ENCODE measurements around the gene CPZ. TPM values are rescaled to one million over a fixed set of nuclear protein-coding genes. Genes with fewer than 3 reads are reported as not detected.

Gene CPZ
- polyA plus RNA-seq, 1 donor (not counting 4 experiments of a cell fraction or from before 2014, with no cell fraction given) = not detected

- FAIRE-seq (no peak), DNase-seq (ENCODE audit: low read depth, low spot score) (no peak)
- Histone ChIP-seq H2AFZ (ENCODE audit: control insufficient read depth, low read length) (no peak within 1 kb of the TSS), H3K36me3 (ENCODE audit: control insufficient read depth in 2 of 2, extremely low read depth in 1 of 2, insufficient read depth in 2 of 2, low read length in 2 of 2) (no peaks in the 10 kb centered on the region), H3K9me3 (ENCODE audit: control insufficient read depth, low read depth, low read length) (no peaks in the 10 kb centered on the region), H3K27ac (ENCODE audit: control insufficient read depth, insufficient read depth, low read length) (no peak within 1 kb of the TSS), H3K9me1 (ENCODE audit: control insufficient read depth, extremely low read depth, insufficient read depth, low read length) (no peaks in the 10 kb centered on the region), H3K79me2 (ENCODE audit: control insufficient read depth, insufficient read depth, low read length) (no peaks in the 10 kb centered on the region), H3K4me1 (ENCODE audit: control insufficient read depth, extremely low read depth, insufficient read depth, low read length) (no peaks in the 10 kb centered on the region), H3K4me3 (ENCODE audit: control insufficient read depth in 2 of 3, extremely low read depth in 1 of 3, insufficient read depth in 2 of 3, low read depth in 1 of 3, low read length in 3 of 3) (no peak within 1 kb of the TSS), H4K20me1 (ENCODE audit: control insufficient read depth, extremely low read depth, insufficient read depth, low read length) (no peaks in the 10 kb centered on the region), H3K27me3 (ENCODE audit: control insufficient read depth, extremely low read depth, insufficient read depth, low read length) (peaks cover 11% of the 10 kb centered on the region), H3K9ac (ENCODE audit: control insufficient read depth, extremely low read depth, insufficient read depth, low read length) (no peak within 1 kb of the TSS), H3K4me2 (ENCODE audit: control insufficient read depth, extremely low read depth, insufficient read depth, low read depth, low read length) (no peak within 1 kb of the TSS)
- TF ChIP-seq EZH2 (IDR thresholded peaks at IDR 0.05; ENCODE audit: low read length) = no peak
- dilution Hi-C loops (cut with MboI; ENCODE audit: extremely low pct_ligation_motif_present, low sequenced_read_pairs) = no loop called here
Measured at GRCh38 chr4:8580321-8581093, 12.1 kb upstream of the CPZ start, which contains the start of gene GPR78. GPR78 (plus strand) TSS chr4:8580392; CDS start chr4:8580983, 591 bp downstream.

- H3K79me2 ChIP-seq (ENCODE audit: control insufficient read depth, insufficient read depth, low read length) = no peaks in the 10 kb centered on the region
- no peak overlapping the region for H2AFZ ChIP-seq (ENCODE audit: control insufficient read depth, low read length)
- no peak for TF ChIP-seq CTCF (optimal IDR thresholded peaks at IDR 0.05 in 1 of 3, IDR thresholded peaks at IDR 0.05 in 1 of 3, conservative IDR thresholded peaks at IDR 0.05 in 1 of 3; ENCODE audit: extremely low read depth in 1 of 3, insufficient read depth in 2 of 3, low read length in 3 of 3)
- TF ChIP-seq EZH2 (IDR thresholded peaks at IDR 0.05; ENCODE audit: low read length) = no peak
- H3K4me2 ChIP-seq (ENCODE audit: control insufficient read depth, extremely low read depth, insufficient read depth, low read depth, low read length) = no peak overlapping the region
- H3K4me1 ChIP-seq (ENCODE audit: control insufficient read depth, extremely low read depth, insufficient read depth, low read length) = no peaks in the 10 kb centered on the region
- no peaks in the 10 kb centered on the region for H3K9me3 ChIP-seq (ENCODE audit: control insufficient read depth, low read depth, low read length)
- H3K4me3 ChIP-seq (ENCODE audit: control insufficient read depth in 2 of 3, extremely low read depth in 1 of 3, insufficient read depth in 2 of 3, low read depth in 1 of 3, low read length in 3 of 3) = no peak overlapping the region
- H3K9me1 ChIP-seq (ENCODE audit: control insufficient read depth, extremely low read depth, insufficient read depth, low read length) = no peaks in the 10 kb centered on the region
- peaks cover 11% of the 10 kb centered on the region for H3K27me3 ChIP-seq (ENCODE audit: control insufficient read depth, extremely low read depth, insufficient read depth, low read length)
- H3K36me3 ChIP-seq (ENCODE audit: control insufficient read depth in 2 of 2, extremely low read depth in 1 of 2, insufficient read depth in 2 of 2, low read length in 2 of 2) = no peaks in the 10 kb centered on the region
- no peak overlapping the region for H3K9ac ChIP-seq (ENCODE audit: control insufficient read depth, extremely low read depth, insufficient read depth, low read length)
- no peak for FAIRE-seq
- H4K20me1 ChIP-seq (ENCODE audit: control insufficient read depth, extremely low read depth, insufficient read depth, low read length) = no peaks in the 10 kb centered on the region
- no peak for DNase-seq (ENCODE audit: low read depth, low spot score)
- dilution Hi-C loops (cut with MboI; ENCODE audit: extremely low pct_ligation_motif_present, low sequenced_read_pairs) = no loop called here
- H3K27ac ChIP-seq (ENCODE audit: control insufficient read depth, insufficient read depth, low read length) = no peak overlapping the region
Measured at GRCh38 chr4:8581094-8581861, 11.3 kb upstream of the CPZ start.
